ENCODE results near the gene KRT78. TPM values are rescaled to one million over a fixed set of nuclear protein-coding genes. Genes with fewer than 3 reads are reported as not detected.

KRT78 gene
- total RNA-seq, 4 donors from 2014 or later, result 10.8 TPM; not detected in 3

GRCh38 chr12:52791271-52792184 is 57.3 kb downstream of the KRT78 start:
- no peaks in the 10 kb centered on the region for H3K9me3 ChIP-seq
- TF ChIP-seq POLR2A (IDR thresholded peaks at IDR 0.05) (no peak), CTCF (IDR thresholded peaks at IDR 0.05) (no peak), EP300 (IDR thresholded peaks at IDR 0.05) (no peak)
- no peak for DNase-seq (ENCODE audit: low spot score in 2 of 2)
- peaks cover 0 to 32% of the 10 kb centered on the region in 2 donors for H3K27me3 ChIP-seq
- no peaks in the 10 kb centered on the region for H3K36me3 ChIP-seq
- peaks cover 0 to 9% (median 0%) of the 10 kb centered on the region in 4 donors for H3K4me1 ChIP-seq
- H3K4me3 ChIP-seq, result no peak overlapping the region
- no peak overlapping the region for H3K27ac ChIP-seq
- 90 to 91% methylated on average over 12 of the region's 12 CpGs for WGBS, 2 donors

GRCh38 chr12:52790427-52791270 is 58.1 kb downstream of the KRT78 start:
- Histone ChIP-seq H3K4me1 (peaks cover 0 to 9% (median 0%) of the 10 kb centered on the region in 4 donors), H3K9me3 (no peaks in the 10 kb centered on the region), H3K36me3 (no peaks in the 10 kb centered on the region), H3K27ac (no peak overlapping the region), H3K27me3 (peaks cover 0 to 32% of the 10 kb centered on the region in 2 donors), H3K4me3 (no peak overlapping the region)
- TF ChIP-seq EP300 (IDR thresholded peaks at IDR 0.05), result no peak
- no peak for TF ChIP-seq CTCF (IDR thresholded peaks at IDR 0.05)
- no peak for TF ChIP-seq POLR2A (IDR thresholded peaks at IDR 0.05)
- DNase-seq (ENCODE audit: low spot score in 2 of 2), result no peak
- WGBS, 2 donors, result 59 to 64% methylated on average over 16 to 19 of the region's 19 CpGs

GRCh38 chr12:52789637-52790426 is 59.0 kb downstream of the KRT78 start:
- 23 to 48% methylated on average over 12 to 44 of the region's 50 CpGs for WGBS, 2 donors
- no peak for DNase-seq (ENCODE audit: low spot score in 2 of 2)
- no peak overlapping the region for H3K27ac ChIP-seq
- H3K4me1 ChIP-seq, result peaks cover 0 to 9% (median 0%) of the 10 kb centered on the region in 4 donors
- no peaks in the 10 kb centered on the region for H3K9me3 ChIP-seq
- no peak overlapping the region for H3K4me3 ChIP-seq
- no peaks in the 10 kb centered on the region for H3K36me3 ChIP-seq
- peaks cover 0 to 32% of the 10 kb centered on the region in 2 donors for H3K27me3 ChIP-seq
- TF ChIP-seq POLR2A (IDR thresholded peaks at IDR 0.05) (no peak), CTCF (IDR thresholded peaks at IDR 0.05) (no peak), EP300 (IDR thresholded peaks at IDR 0.05) (no peak)

- WGBS, 2 donors, result 89 to 92% methylated on average over 11 of the region's 11 CpGs
- DNase-seq (ENCODE audit: low spot score in 2 of 2), result no peak
- peaks cover 0 to 32% of the 10 kb centered on the region in 2 donors for H3K27me3 ChIP-seq
Observed at GRCh38 chr12:52788876-52789636, 59.7 kb downstream of the KRT78 start.

More at GRCh38 chr12:52788876-52789636, 59.7 kb downstream of the KRT78 start:
- no peak for TF ChIP-seq CTCF (IDR thresholded peaks at IDR 0.05)
- TF ChIP-seq EP300 (IDR thresholded peaks at IDR 0.05), result no peak
- no peak for TF ChIP-seq POLR2A (IDR thresholded peaks at IDR 0.05)
- Histone ChIP-seq H3K36me3 (no peaks in the 10 kb centered on the region), H3K4me1 (peaks cover 0 to 9% (median 0%) of the 10 kb centered on the region in 4 donors), H3K9me3 (no peaks in the 10 kb centered on the region), H3K27ac (no peak overlapping the region), H3K4me3 (no peak overlapping the region)
